ENCODE measurements around the gene NEK1. TPM values are rescaled to one million over a fixed set of nuclear protein-coding genes. Genes with fewer than 3 reads are reported as not detected.

NEK1 gene
- total RNA-seq, 1 experiment from 2014 or later: 12.3 TPM

DNA sequence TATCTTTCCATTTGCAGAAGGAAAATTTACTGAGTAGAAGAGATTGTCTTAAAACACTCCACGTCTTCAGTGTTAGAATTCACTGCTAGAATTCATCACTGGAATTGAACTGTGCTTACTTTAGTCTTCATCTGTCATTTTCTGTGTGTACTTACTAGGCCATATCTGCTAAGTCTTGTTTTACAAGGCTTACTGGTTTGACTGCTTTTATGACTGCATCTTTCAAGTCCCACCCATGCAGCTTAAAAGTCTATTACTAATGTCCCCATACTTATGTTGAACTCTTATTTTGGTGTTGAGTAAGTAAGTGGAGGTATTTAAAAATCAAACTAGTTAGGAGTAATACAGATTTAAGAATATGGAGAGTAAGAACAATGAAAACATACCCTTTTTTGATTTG lies 22.6 kb upstream of the NEK1 start:
- Mint-ChIP-seq H3K36me3 (ENCODE audit: insufficient read depth in 1 of 3, low read depth in 3 of 3) (peaks cover 2 to 34% (median 17%) of the 10 kb centered on the region in 3 experiments; a peak in 6 of 7 replicates), H3K4me1 (no peaks in the 10 kb centered on the region), H3K9me3 (no peaks in the 10 kb centered on the region), H3K27me3 (ENCODE audit: low read depth) (no peaks in the 10 kb centered on the region), H3K27ac (peak overlapping the region in 2 of 3 experiments; percentile 23 to 40; a peak in 1 of 7 replicates), H3K4me3 (no peak overlapping the region)
- H2BK5ac ChIP-seq (ENCODE audit: insufficient read length, low read length): no peak overlapping the region
- no peak overlapping the region for H3K27ac ChIP-seq (ENCODE audit: insufficient read length, low read depth, low read length)
- H2AK5ac ChIP-seq (ENCODE audit: insufficient read length, low read length): no peak overlapping the region
- H3K9me3 ChIP-seq (ENCODE audit: control insufficient read depth, low read depth, low read length): no peaks in the 10 kb centered on the region
- no peak overlapping the region for H2AFZ ChIP-seq (ENCODE audit: low read length)
- no peak overlapping the region for H4K5ac ChIP-seq (ENCODE audit: insufficient read length, low read depth, low read length)
- no peak overlapping the region for H4K91ac ChIP-seq (ENCODE audit: insufficient read length, low read depth, low read length)
- no peak overlapping the region for H3K9ac ChIP-seq (ENCODE audit: extremely low read depth, insufficient read length, low read length)
- no peak overlapping the region for H3K4ac ChIP-seq (ENCODE audit: low read depth, low read length)
- no peaks in the 10 kb centered on the region for H3K23me2 ChIP-seq (ENCODE audit: insufficient read length, low read depth, low read length, poor library complexity, severe bottlenecking)
- DNase-seq: no peak
- no CpG with 5 or more reads among the region's 1 CpG for WGBS (ENCODE audit: extremely low coverage, insufficient read length, low lambda C conversion rate)
- H3K79me2 ChIP-seq (ENCODE audit: insufficient read depth, low read length): peaks cover 2% of the 10 kb centered on the region; the same call in 1 of the 2 replicates
- H3K56ac ChIP-seq (ENCODE audit: insufficient read length, low read depth, low read length): no peak overlapping the region
- no peak overlapping the region for H3K4me2 ChIP-seq (ENCODE audit: insufficient read depth, insufficient read length, low read length)
- no peak overlapping the region for H2BK12ac ChIP-seq (ENCODE audit: insufficient read length, low read depth, low read length)
- no peaks in the 10 kb centered on the region for H3K4me1 ChIP-seq (ENCODE audit: insufficient read depth, low read length)
- no peak overlapping the region for H3K23ac ChIP-seq (ENCODE audit: insufficient read length, low read depth, low read length)
- no peak overlapping the region for H2BK120ac ChIP-seq (ENCODE audit: low read depth, low read length, poor library complexity, severe bottlenecking)
- no peak overlapping the region for H2BK20ac ChIP-seq (ENCODE audit: low read depth, low read length, poor library complexity, severe bottlenecking)
- H3T11ph ChIP-seq (ENCODE audit: low read length): no peak overlapping the region
- H3K27me3 ChIP-seq (ENCODE audit: insufficient read depth, low read length): no peaks in the 10 kb centered on the region
- H4K20me1 ChIP-seq (ENCODE audit: control insufficient read depth, insufficient read depth, insufficient read length): no peaks in the 10 kb centered on the region
- H2BK15ac ChIP-seq (ENCODE audit: low read depth, low read length): no peak overlapping the region
- no peaks in the 10 kb centered on the region for H3K79me1 ChIP-seq (ENCODE audit: insufficient read depth, low read depth, low read length, poor library complexity, severe bottlenecking)
- H3K18ac ChIP-seq (ENCODE audit: insufficient read length, low read depth, low read length): no peak overlapping the region
- H4K8ac ChIP-seq (replicated peaks; ENCODE audit: insufficient read length, low read depth, low read length): no peak overlapping the region
- H3K14ac ChIP-seq (ENCODE audit: insufficient read depth, low read length): no peak overlapping the region
- TF ChIP-seq, protein P1, sequence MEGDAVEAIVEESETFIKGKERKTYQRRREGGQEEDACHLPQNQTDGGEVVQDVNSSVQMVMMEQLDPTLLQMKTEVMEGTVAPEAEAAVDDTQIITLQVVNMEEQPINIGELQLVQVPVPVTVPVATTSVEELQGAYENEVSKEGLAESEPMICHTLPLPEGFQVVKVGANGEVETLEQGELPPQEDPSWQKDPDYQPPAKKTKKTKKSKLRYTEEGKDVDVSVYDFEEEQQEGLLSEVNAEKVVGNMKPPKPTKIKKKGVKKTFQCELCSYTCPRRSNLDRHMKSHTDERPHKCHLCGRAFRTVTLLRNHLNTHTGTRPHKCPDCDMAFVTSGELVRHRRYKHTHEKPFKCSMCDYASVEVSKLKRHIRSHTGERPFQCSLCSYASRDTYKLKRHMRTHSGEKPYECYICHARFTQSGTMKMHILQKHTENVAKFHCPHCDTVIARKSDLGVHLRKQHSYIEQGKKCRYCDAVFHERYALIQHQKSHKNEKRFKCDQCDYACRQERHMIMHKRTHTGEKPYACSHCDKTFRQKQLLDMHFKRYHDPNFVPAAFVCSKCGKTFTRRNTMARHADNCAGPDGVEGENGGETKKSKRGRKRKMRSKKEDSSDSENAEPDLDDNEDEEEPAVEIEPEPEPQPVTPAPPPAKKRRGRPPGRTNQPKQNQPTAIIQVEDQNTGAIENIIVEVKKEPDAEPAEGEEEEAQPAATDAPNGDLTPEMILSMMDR (conservative IDR thresholded peaks at IDR 0.05): no peak

Data from H9 (cell line).